ENCODE measurements around the gene TIGD2.
A peak's percentile ranks its signal among the peaks of the same experiment; 100 is the strongest.
"Not testable (repeated sequence)": the region's sequence is repeated elsewhere in the genome, so short reads cannot be mapped to it uniquely, and the experiment has no call there.

TIGD2 gene

GRCh38 chr4:89129080-89129640 lies 17.8 kb downstream of the TIGD2 start:
- DNase-seq (ENCODE audit: low spot score in 2 of 2) = no peak

GRCh38 chr4:89134775-89135319 lies 23.5 kb downstream of the TIGD2 start:
- no peaks in the 10 kb centered on the region for H3K9me3 ChIP-seq
- peak in 1 of 2 experiments; percentile 37 for DNase-seq (ENCODE audit: low spot score in 2 of 2)
- no peaks in the 10 kb centered on the region for H3K36me3 ChIP-seq (replicated peaks)
- in situ Hi-C loops (cut with MboI; ENCODE audit: low sequenced_read_pairs) = no loop called here
- no peaks in the 10 kb centered on the region for H3K27me3 ChIP-seq (ENCODE audit: low read depth)
- no peak overlapping the region for H3K4me3 ChIP-seq
- H3K4me1 ChIP-seq = peaks cover 10% of the 10 kb centered on the region; the same call in 1 of the 2 replicates

More at GRCh38 chr4:89129080-89129640, 17.8 kb downstream of the TIGD2 start:
- in situ Hi-C loops (cut with MboI; ENCODE audit: low sequenced_read_pairs) = no loop called here
- Histone ChIP-seq H3K4me1 (peaks cover 12% of the 10 kb centered on the region), H3K9me3 (no peaks in the 10 kb centered on the region), H3K4me3 (no peak overlapping the region), H3K36me3 (replicated peaks) (no peaks in the 10 kb centered on the region), H3K27me3 (ENCODE audit: low read depth) (no peaks in the 10 kb centered on the region)

- H3K9me3 ChIP-seq = no peaks in the 10 kb centered on the region
- no peak for DNase-seq (ENCODE audit: low spot score in 2 of 2)
- no peak overlapping the region for H3K4me3 ChIP-seq
- in situ Hi-C loops (cut with MboI; ENCODE audit: low sequenced_read_pairs) = no loop called here
- no peaks in the 10 kb centered on the region for H3K27me3 ChIP-seq (ENCODE audit: low read depth)
- H3K36me3 ChIP-seq (replicated peaks) = no peaks in the 10 kb centered on the region
- H3K4me1 ChIP-seq = peaks cover 10% of the 10 kb centered on the region; the same call in 1 of the 2 replicates
These were observed 25.2 kb downstream of the TIGD2 start for GRCh38 chr4:89136525-89136924.

- H3K36me3 ChIP-seq (replicated peaks) = no peaks in the 10 kb centered on the region
- H3K4me1 ChIP-seq = peaks cover 10% of the 10 kb centered on the region; the same call in 1 of the 2 replicates
- no peaks in the 10 kb centered on the region for H3K27me3 ChIP-seq (ENCODE audit: low read depth)
- DNase-seq (ENCODE audit: low spot score in 2 of 2) = no peak
- H3K4me3 ChIP-seq = no peak overlapping the region
- in situ Hi-C loops (cut with MboI; ENCODE audit: low sequenced_read_pairs) = no loop called here
- H3K9me3 ChIP-seq = no peaks in the 10 kb centered on the region
These were observed 25.9 kb downstream of the TIGD2 start for GRCh38 chr4:89137231-89137630.

GRCh38 chr4:89137695-89138094 lies 26.4 kb downstream of the TIGD2 start:
- Histone ChIP-seq H3K4me1 (peaks cover 10% of the 10 kb centered on the region; the same call in 1 of the 2 replicates), H3K9me3 (no peaks in the 10 kb centered on the region), H3K4me3 (no peak overlapping the region), H3K27me3 (ENCODE audit: low read depth) (no peaks in the 10 kb centered on the region), H3K36me3 (replicated peaks) (no peaks in the 10 kb centered on the region)
- no peak for DNase-seq (ENCODE audit: low spot score in 2 of 2)
- in situ Hi-C loops (cut with MboI; ENCODE audit: low sequenced_read_pairs) = no loop called here

GRCh38 chr4:89140168-89140759 lies 28.9 kb downstream of the TIGD2 start:
- in situ Hi-C loops (cut with MboI; ENCODE audit: low sequenced_read_pairs) = no loop called here
- Histone ChIP-seq H3K9me3 (0 out of 2 replicates have a peak, but pooled peaks cover 2% of the 10 kb centered on the region), H3K4me1 (0 out of 2 replicates have a peak, but pooled peaks cover under 1% of the 10 kb centered on the region), H3K4me3 (no peak overlapping the region), H3K36me3 (replicated peaks) (no peaks in the 10 kb centered on the region), H3K27me3 (ENCODE audit: low read depth) (no peaks in the 10 kb centered on the region)
- no peak for DNase-seq (ENCODE audit: low spot score in 2 of 2)

GRCh38 chr4:89142691-89143669 lies 31.6 kb downstream of the TIGD2 start:
- H3K9me3 ChIP-seq = 0 out of 2 replicates have a peak, but pooled peaks cover 5% of the 10 kb centered on the region
- H3K4me3 ChIP-seq = no peak overlapping the region
- no peaks in the 10 kb centered on the region for H3K4me1 ChIP-seq
- in situ Hi-C loops (cut with MboI; ENCODE audit: low sequenced_read_pairs) = no loop called here
- DNase-seq (ENCODE audit: low spot score in 2 of 2) = no peak
- H3K27me3 ChIP-seq (ENCODE audit: low read depth) = no peaks in the 10 kb centered on the region
- no peaks in the 10 kb centered on the region; the same call in 1 of the 2 replicates for H3K36me3 ChIP-seq (replicated peaks)

GRCh38 chr4:89144652-89145051 lies 33.3 kb downstream of the TIGD2 start:
- H3K4me1 ChIP-seq; H3K27me3 ChIP-seq (ENCODE audit: low read depth); DNase-seq (ENCODE audit: low spot score in 2 of 2); H3K4me3 ChIP-seq; H3K9me3 ChIP-seq; in situ Hi-C loops (cut with MboI; ENCODE audit: low sequenced_read_pairs); H3K36me3 ChIP-seq (replicated peaks): not testable (repeated sequence)

GRCh38 chr4:89146196-89146595 lies 34.9 kb downstream of the TIGD2 start:
- DNase-seq (ENCODE audit: low spot score in 2 of 2) = no peak
- in situ Hi-C loops (cut with MboI; ENCODE audit: low sequenced_read_pairs) = no loop called here
- Histone ChIP-seq H3K9me3 (0 out of 2 replicates have a peak, but pooled peaks cover 5% of the 10 kb centered on the region), H3K27me3 (ENCODE audit: low read depth) (no peaks in the 10 kb centered on the region), H3K4me3 (no peak overlapping the region), H3K4me1 (no peaks in the 10 kb centered on the region), H3K36me3 (replicated peaks) (no peaks in the 10 kb centered on the region; the same call in 1 of the 2 replicates)

- Histone ChIP-seq H3K27me3 (ENCODE audit: low read depth) (no peaks in the 10 kb centered on the region), H3K9me3 (no peaks in the 10 kb centered on the region), H3K4me1 (no peaks in the 10 kb centered on the region), H3K36me3 (replicated peaks) (no peaks in the 10 kb centered on the region), H3K4me3 (no peak overlapping the region)
- in situ Hi-C loops (cut with MboI; ENCODE audit: low sequenced_read_pairs) = loop anchor here (25.0 kb wide), 1 partner anchor 284 kb away; no protein-coding TSS in a partner anchor
- DNase-seq (ENCODE audit: low spot score in 2 of 2) = no peak
These were observed 41.6 kb downstream of the TIGD2 start for GRCh38 chr4:89152972-89153371.

GRCh38 chr4:89156174-89156914 lies 45.0 kb downstream of the TIGD2 start:
- DNase-seq (ENCODE audit: low spot score in 2 of 2) = no peak
- Histone ChIP-seq H3K9me3 (no peaks in the 10 kb centered on the region), H3K36me3 (replicated peaks) (no peaks in the 10 kb centered on the region), H3K4me1 (no peaks in the 10 kb centered on the region), H3K27me3 (ENCODE audit: low read depth) (no peaks in the 10 kb centered on the region), H3K4me3 (no peak overlapping the region)
- in situ Hi-C loops (cut with MboI; ENCODE audit: low sequenced_read_pairs) = loop anchor here (25.0 kb wide), 1 partner anchor 281 kb away; no protein-coding TSS in a partner anchor

- no peak for DNase-seq (ENCODE audit: low spot score in 2 of 2)
These were observed 46.2 kb downstream of the TIGD2 start for GRCh38 chr4:89157488-89158024.

More at GRCh38 chr4:89157488-89158024, 46.2 kb downstream of the TIGD2 start:
- no peaks in the 10 kb centered on the region for H3K36me3 ChIP-seq (replicated peaks)
- H3K4me1 ChIP-seq = no peaks in the 10 kb centered on the region
- no peaks in the 10 kb centered on the region for H3K9me3 ChIP-seq
- in situ Hi-C loops (cut with MboI; ENCODE audit: low sequenced_read_pairs) = loop anchor here (25.0 kb wide), 1 partner anchor 280 kb away; no protein-coding TSS in a partner anchor
- H3K27me3 ChIP-seq (ENCODE audit: low read depth) = no peaks in the 10 kb centered on the region
- H3K4me3 ChIP-seq = no peak overlapping the region
